Stimulated activated CD8-positive, alpha-beta memory T cell treated with anti-CD3 and anti-CD28 coated beads, Interleukin-2, amount 100 ng/mL, for 1 hour (primary cell): Measurements from ENCODE around the gene SET.

Experiments used
- DNase-seq, 2 donors: peaks; one replicate each; pipeline ENCODE4 v3.0.0-alpha.2; 2020; ENCODE audit warnings: low read depth in 2 of 2

The SET gene

GRCh38 chr9:128729302-128729701 is 40.3 kb downstream of the SET start:
- DNase-seq: no peak

DNA sequence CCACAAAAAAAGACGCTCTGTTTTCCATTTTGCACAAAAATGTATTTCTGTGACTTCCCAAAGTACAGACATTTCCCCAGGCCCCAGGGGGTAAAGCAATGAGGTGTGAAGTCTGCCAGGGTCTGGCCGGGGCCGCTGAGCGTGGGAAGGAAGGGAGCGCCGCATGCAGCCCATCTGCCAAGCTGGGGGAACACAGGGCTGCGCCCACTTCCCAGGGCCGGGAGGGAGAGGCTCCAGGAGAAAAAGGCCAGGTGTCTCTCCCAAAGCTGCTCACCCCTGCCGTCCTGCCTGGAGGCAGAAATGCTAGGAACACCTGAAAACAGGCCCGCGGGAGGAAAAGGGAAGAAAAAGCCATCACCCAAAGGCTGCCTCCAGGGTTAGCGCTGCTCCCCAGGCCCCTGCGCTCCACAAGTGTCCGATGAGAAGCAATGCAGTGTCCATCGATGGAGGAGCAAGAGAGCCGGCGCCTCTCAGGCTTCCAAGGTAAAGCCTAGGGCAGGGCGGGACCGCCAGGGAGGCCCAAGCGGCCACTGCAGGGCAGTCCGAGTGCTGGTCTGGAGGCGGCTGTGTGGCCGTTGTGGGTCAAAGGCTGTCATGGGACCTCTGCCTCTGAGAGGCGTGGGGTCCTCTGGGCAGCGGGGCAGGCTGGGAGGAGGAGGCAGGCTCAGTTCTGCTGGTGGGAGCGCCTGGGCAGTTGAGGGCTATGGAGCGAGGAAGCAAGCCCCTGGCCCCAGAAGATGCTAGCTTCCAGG is 40.9 kb downstream of the SET start:
- no peak for DNase-seq

GRCh38 chr9:128731093-128731492 is 42.1 kb downstream of the SET start:
- DNase-seq: no peak

DNA sequence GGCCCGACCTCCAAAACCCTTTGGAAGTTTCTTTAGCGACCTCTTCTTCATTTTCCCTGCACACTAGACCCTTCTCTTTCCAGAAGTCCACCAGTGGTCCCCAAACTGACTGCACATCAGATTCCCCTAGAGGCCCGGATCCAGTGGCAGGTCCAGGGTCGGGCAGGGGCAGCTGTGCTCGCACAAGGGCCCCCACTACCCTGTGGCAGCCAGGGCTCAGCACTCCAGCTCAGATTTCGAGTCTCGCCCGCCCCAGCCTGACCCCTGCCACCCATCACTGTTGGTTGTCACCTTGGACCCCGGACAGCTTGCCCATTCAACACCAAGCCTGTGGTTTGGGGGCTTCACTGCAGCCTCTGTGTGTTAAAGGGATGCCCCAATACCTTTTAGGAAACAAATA is 42.7 kb downstream of the SET start:
- no peak for DNase-seq

- DNase-seq: no peak
Measured at GRCh38 chr9:128732576-128732975, 43.6 kb downstream of the SET start.

DNA sequence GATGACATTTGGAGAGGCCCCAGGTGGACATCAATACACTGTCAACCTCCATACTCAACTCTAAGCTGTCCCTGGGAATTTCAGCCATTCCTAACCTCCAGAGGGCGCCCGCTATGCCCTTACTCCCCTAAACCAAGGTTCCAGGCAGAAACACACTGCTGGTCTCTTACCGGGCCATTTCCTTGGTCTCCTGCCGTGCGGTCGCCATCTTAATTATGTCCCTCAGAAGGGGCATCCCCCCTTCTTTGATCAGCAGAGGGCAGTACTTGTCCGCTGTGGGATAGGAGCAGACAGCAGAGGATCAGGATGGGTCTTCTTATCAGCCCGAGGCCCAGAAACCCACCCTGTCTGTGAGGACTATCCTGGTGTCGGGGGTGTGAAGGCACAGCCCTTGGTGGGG is 44.2 kb downstream of the SET start:
- no peak for DNase-seq

GRCh38 chr9:128735373-128735772 is 46.4 kb downstream of the SET start:
- no peak for DNase-seq

DNA sequence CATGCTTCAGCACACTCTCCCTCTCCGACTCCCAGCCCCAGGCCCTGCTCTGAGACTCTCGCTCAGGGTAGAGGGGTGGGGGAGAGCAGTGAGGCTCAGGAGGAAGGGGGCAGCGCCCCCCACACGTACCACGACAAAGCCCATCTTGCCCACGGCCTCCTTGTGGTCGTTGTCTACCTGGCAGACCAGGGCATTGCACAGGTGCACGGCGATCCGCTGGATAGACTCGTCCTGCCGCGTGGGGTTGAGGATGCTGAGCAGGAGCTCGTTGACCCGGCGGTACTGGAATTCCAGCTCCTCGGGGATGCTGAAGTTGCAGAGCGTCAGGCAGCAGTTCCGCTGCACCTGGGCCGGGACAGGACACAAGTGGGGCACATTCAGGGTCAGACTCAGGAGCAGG is 53.4 kb downstream of the SET start:
- no peak for DNase-seq

DNA sequence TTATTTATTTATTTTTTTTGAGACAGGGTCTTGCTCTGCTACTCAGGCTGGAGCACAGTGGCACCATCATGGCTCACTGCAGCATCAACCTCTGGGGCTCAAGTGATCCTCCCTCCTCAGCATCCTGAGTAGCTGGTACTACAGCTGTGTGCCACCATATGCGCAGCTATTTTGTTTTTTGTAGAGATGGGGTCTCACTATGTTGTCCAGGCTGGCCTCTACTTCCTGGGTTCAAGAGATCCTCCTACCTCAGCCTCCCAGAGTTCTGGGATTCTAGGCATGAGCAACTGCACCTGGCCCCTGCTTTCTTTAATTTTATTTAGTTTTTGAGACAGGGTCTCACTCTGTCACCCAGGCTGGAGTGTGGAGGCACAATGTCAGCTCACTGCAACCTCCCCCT is 54.4 kb downstream of the SET start:
- no peak for DNase-seq
